Upper lobe of left lung (tissue), 6 donors: ENCODE data around the gene LRP1-AS. TPM values are rescaled to one million over a fixed set of nuclear protein-coding genes. Genes with fewer than 3 reads are reported as not detected.
A peak's percentile ranks its signal among the peaks of the same experiment; 100 is the strongest.

ENCODE experiments used
- ATAC-seq, 2 donors: fragments of 200-7000 bp; cut with Tn5 transposase; one replicate each; pipeline ENCODE4 v1.9.1; 2022; ENCODE audit warnings: mild to moderate bottlenecking in 2 of 2, moderate library complexity in 2 of 2; ENCODE audit not compliant: low FRiP score in 2 of 2
- DNase-seq, 2 donors: peaks; one replicate each; pipeline ENCODE4 v3.0.0-alpha.2; 2019 to 2020
- H3K27ac ChIP-seq, 4 donors: fragments of 200-600 bp; sonication (generic); one replicate each; pipeline ENCODE4 v1.5.1; 2016 to 2019
- H3K27me3 ChIP-seq, 4 donors: fragments of 200-600 bp; sonication (generic); one replicate each; pipeline ENCODE4 v1.5.1; 2017 to 2019
- H3K36me3 ChIP-seq, 4 donors: fragments of 200-600 bp; sonication (generic); one replicate each; pipeline ENCODE4 v1.5.1; 2016 to 2019
- H3K4me1 ChIP-seq, 4 donors: fragments of 200-600 bp; sonication (generic); one replicate each; pipeline ENCODE4 v1.5.1; 2018 to 2019
- H3K4me3 ChIP-seq, 4 donors: fragments of 200-600 bp; sonication (generic); one replicate each; pipeline ENCODE4 v1.5.1; 2017 to 2019; ENCODE audit warnings: mild to moderate bottlenecking in 2 of 4, moderate library complexity in 1 of 4
- H3K9me3 ChIP-seq, 4 donors: fragments of 200-600 bp; sonication (generic); one replicate each; pipeline ENCODE4 v1.5.1; 2018 to 2019
- CTCF ChIP-seq, 6 experiments: fragments of 450-650 bp in 4 of 6; fragments of 200-600 bp in 2 of 6; sonication (generic) in 2 of 6; IDR thresholded peaks; one replicate each; pipeline ENCODE4 v1.5.1; 2016 to 2019; ENCODE audit warnings: antibody characterized with exemption in 6 of 6
- EP300 ChIP-seq, 4 donors: sonication (generic); formaldehyde crosslinking; IDR thresholded peaks; one replicate each; pipeline ENCODE4 v1.5.1; 2017; ENCODE audit warnings: antibody characterized with exemption in 4 of 4, control low read depth in 2 of 4
- POLR2A ChIP-seq, 4 donors: fragments of 450-650 bp; IDR thresholded peaks; one replicate each; pipeline ENCODE4 v1.5.1; 2016 to 2017; ENCODE audit warnings: antibody characterized with exemption in 4 of 4, mild to moderate bottlenecking in 2 of 4
- POLR2AphosphoS5 ChIP-seq, 2 donors: sonication (generic); formaldehyde crosslinking; IDR thresholded peaks; one replicate each; pipeline ENCODE4 v1.5.1; 2017; ENCODE audit warnings: antibody characterized with exemption in 2 of 2
- WGBS, 2 donors: methylation state at CpG; one replicate each; pipeline ENCODE4 v1.1.5; 2017 to 2018; 5-methylcytosine and 5-hydroxymethylcytosine counted together
- total RNA-seq, 6 donors: library from RNA; depleted of rRNA in 4 of 6; stranded (reverse); fragments of >200 nt in 4 of 6; gene quantifications; one replicate each; pipeline versions ENCODE4 v1.1.0 to v1.2.1, GENCODE V29; 2016 to 2021
- donor health status: DM: no; HTN: no; CAD: no; lungs with moderate emphysema.
- donor health status: DM: no; HTN: yes; CAD: no; lungs with severe emphysema.

Gene LRP1-AS
- total RNA-seq, 6 donors from 2014 or later, result not detected

- Histone ChIP-seq H3K27ac (no peak overlapping the region), H3K9me3 (no peaks in the 10 kb centered on the region), H3K27me3 (no peaks in the 10 kb centered on the region), H3K36me3 (peaks cover 24 to 81% (median 69%) of the 10 kb centered on the region in 4 donors), H3K4me1 (peaks cover 17 to 30% (median 20%) of the 10 kb centered on the region in 4 donors), H3K4me3 (no peak overlapping the region)
- DNase-seq (no peak), ATAC-seq (no peak)
- TF ChIP-seq POLR2A (IDR thresholded peaks at IDR 0.05) (no peak), POLR2AphosphoS5 (IDR thresholded peaks at IDR 0.05) (no peak), CTCF (IDR thresholded peaks at IDR 0.05) (no peak), EP300 (IDR thresholded peaks at IDR 0.05) (no peak)
- WGBS, 2 donors, result 96% methylated on average over 10 to 12 of the region's 12 CpGs
Observed at GRCh38 chr12:57104292-57104910, 43.0 kb downstream of the LRP1-AS start.

- H3K36me3 ChIP-seq, result peaks cover 25 to 86% (median 73%) of the 10 kb centered on the region in 4 donors
Observed at GRCh38 chr12:57103856-57104255, 43.6 kb downstream of the LRP1-AS start.

GRCh38 chr12:57101892-57102695 is 45.3 kb downstream of the LRP1-AS start:
- H3K36me3 ChIP-seq, result peaks cover 28 to 91% (median 75%) of the 10 kb centered on the region in 4 donors
- H3K4me3 ChIP-seq, result no peak overlapping the region
- H3K4me1 ChIP-seq, result peaks cover 0 to 7% (median 0%) of the 10 kb centered on the region in 4 donors
- ATAC-seq, result no peak
- 74 to 89% methylated on average over 14 to 15 of the region's 15 CpGs for WGBS, 2 donors
- peak overlapping the region in 2 of 4 donors; percentile 34 to 63 for H3K27ac ChIP-seq
- no peak for TF ChIP-seq EP300 (IDR thresholded peaks at IDR 0.05)
- H3K27me3 ChIP-seq, result no peaks in the 10 kb centered on the region
- DNase-seq, result no peak
- H3K9me3 ChIP-seq, result no peaks in the 10 kb centered on the region

More at GRCh38 chr12:57103856-57104255, 43.6 kb downstream of the LRP1-AS start:
- WGBS, 2 donors, result 89 to 93% methylated on average over 7 of the region's 7 CpGs
- Histone ChIP-seq H3K27me3 (no peaks in the 10 kb centered on the region), H3K27ac (no peak overlapping the region), H3K9me3 (no peaks in the 10 kb centered on the region), H3K4me1 (peaks cover 12 to 24% (median 14%) of the 10 kb centered on the region in 4 donors), H3K4me3 (no peak overlapping the region)
- no peak for ATAC-seq
- TF ChIP-seq POLR2AphosphoS5 (IDR thresholded peaks at IDR 0.05), result no peak
- no peak for TF ChIP-seq CTCF (IDR thresholded peaks at IDR 0.05)
- TF ChIP-seq POLR2A (IDR thresholded peaks at IDR 0.05), result no peak
- no peak for TF ChIP-seq EP300 (IDR thresholded peaks at IDR 0.05)
- DNase-seq, result no peak

- DNase-seq, result no peak
- Histone ChIP-seq H3K4me3 (no peak overlapping the region), H3K4me1 (peaks cover 0 to 13% (median under 1%) of the 10 kb centered on the region in 4 donors), H3K36me3 (peaks cover 25 to 91% (median 73%) of the 10 kb centered on the region in 4 donors), H3K9me3 (no peaks in the 10 kb centered on the region), H3K27me3 (no peaks in the 10 kb centered on the region), H3K27ac (peak overlapping the region in 2 of 4 donors; percentile 36 to 44)
- no peak for ATAC-seq
- TF ChIP-seq CTCF (IDR thresholded peaks at IDR 0.05) (no peak), EP300 (IDR thresholded peaks at IDR 0.05) (no peak), POLR2AphosphoS5 (IDR thresholded peaks at IDR 0.05) (no peak), POLR2A (IDR thresholded peaks at IDR 0.05) (no peak)
- 79 to 87% methylated on average over 12 of the region's 12 CpGs for WGBS, 2 donors
Observed at GRCh38 chr12:57099766-57100165, 47.7 kb downstream of the LRP1-AS start.

GRCh38 chr12:57099047-57099714 is 48.2 kb downstream of the LRP1-AS start:
- no peak overlapping the region for H3K4me3 ChIP-seq
- peaks cover 3 to 19% (median 6%) of the 10 kb centered on the region in 4 donors for H3K4me1 ChIP-seq
- DNase-seq, result no peak
- H3K27ac ChIP-seq, result peak overlapping the region; percentile 1 to 44 (median 20)
- WGBS, 2 donors, result 63 to 69% methylated on average over 11 of the region's 11 CpGs
- no peaks in the 10 kb centered on the region for H3K27me3 ChIP-seq
- H3K9me3 ChIP-seq, result no peaks in the 10 kb centered on the region
- H3K36me3 ChIP-seq, result peaks cover 20 to 91% (median 70%) of the 10 kb centered on the region in 4 donors
- TF ChIP-seq POLR2A (IDR thresholded peaks at IDR 0.05), result no peak
- no peak for TF ChIP-seq POLR2AphosphoS5 (IDR thresholded peaks at IDR 0.05)
- TF ChIP-seq CTCF (IDR thresholded peaks at IDR 0.05), result no peak
- ATAC-seq, result no peak
